ENCODE data around the gene RBM47. TPM values are rescaled to one million over a fixed set of nuclear protein-coding genes. Genes with fewer than 3 reads are reported as not detected.

RBM47 gene
- total and polyA plus RNA-seq, 2 of the 4 experiments (the other 2 are of a cell fraction) = 0.44 to 1.1 TPM

DNA sequence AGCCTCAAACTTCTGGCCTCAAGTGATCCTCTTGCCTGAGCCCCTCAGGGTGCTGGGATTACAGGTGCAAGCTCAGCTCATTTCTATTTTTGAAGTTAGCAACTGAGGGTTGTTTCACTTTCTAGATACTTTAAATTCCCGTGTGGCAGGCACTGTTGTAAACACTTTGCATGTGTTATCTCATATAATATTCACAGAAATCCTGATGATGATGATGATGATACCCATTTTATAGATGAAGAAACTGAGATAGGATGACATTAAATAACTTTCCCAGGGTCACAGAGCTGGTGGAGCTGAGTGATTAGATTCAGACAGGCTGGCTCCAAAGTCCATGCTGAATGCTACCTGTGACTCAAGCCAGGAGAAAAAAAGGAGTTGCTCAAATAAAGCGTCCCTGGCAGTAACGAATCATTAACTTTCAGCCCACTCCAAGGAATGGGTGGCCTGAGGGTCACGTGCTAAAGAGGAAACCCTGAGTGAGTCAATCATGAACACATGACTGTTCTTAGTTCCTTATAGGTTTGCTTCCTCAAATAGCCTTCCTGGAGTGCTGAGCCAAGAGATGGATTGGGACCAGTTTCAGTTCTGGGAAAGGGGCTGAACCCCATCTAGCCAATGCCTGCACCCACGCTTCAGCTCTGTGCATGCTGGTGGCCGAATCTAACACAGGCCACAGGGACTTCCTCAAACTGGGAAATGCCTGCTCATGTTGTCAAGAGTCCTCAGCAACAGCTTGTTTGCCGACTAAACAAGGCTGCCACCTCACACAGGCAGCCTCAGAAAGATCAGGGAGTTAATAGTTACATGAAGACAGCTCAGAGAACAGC, 52.8 kb downstream of the RBM47 start:
- Histone ChIP-seq H2BK15ac (ENCODE audit: low read depth, low read length) (peak overlapping the region; percentile 69; the same call in 2 of the 3 replicates), H3K4ac (ENCODE audit: low read depth, low read length) (peak overlapping the region; percentile 72), H2AK9ac (replicated peaks; ENCODE audit: low read depth, low read length, poor library complexity) (peak overlapping the region; percentile 74), H2AFZ (replicated peaks; ENCODE audit: low read length, poor library complexity) (peak overlapping the region; percentile 93), H3K14ac (replicated peaks; ENCODE audit: low read depth, low read length) (peak overlapping the region; percentile 76), H2BK120ac (ENCODE audit: low read depth, low read length) (peak overlapping the region; percentile 53), H2AK5ac (ENCODE audit: low read depth, low read length) (peak overlapping the region; percentile 41; the same call in 1 of the 2 replicates), H3K79me1 (ENCODE audit: low read depth in 1 of 2, low read length in 2 of 2) (no peaks in the 10 kb centered on the region), H3K9ac (ENCODE audit: low read depth, low read length) (peak overlapping the region; percentile 56), H3K23ac (ENCODE audit: low read depth, low read length) (peak overlapping the region; percentile 8; the same call in 1 of the 2 replicates), H3K27ac (ENCODE audit: insufficient read depth, low read length) (peak overlapping the region; percentile 91), H3K4me1 (ENCODE audit: control insufficient read depth, insufficient read depth, low read length) (peaks cover 7% of the 10 kb centered on the region; the same call in 1 of the 2 replicates), H4K5ac (ENCODE audit: low read depth, low read length) (peak overlapping the region; percentile 94), H2BK20ac (ENCODE audit: low read depth, low read length) (peak overlapping the region; percentile 35; the same call in 1 of the 2 replicates), H3K27me3 (ENCODE audit: control insufficient read depth, insufficient read depth, low read length) (no peaks in the 10 kb centered on the region), H3K56ac (ENCODE audit: extremely low read depth, insufficient read depth, low read length) (peak overlapping the region; percentile 40), H3K4me2 (ENCODE audit: low read depth, low read length) (peak overlapping the region; percentile 70), H4K20me1 (ENCODE audit: insufficient read depth, low read length) (no peaks in the 10 kb centered on the region), H4K8ac (ENCODE audit: low read depth in 2 of 2, low read length in 2 of 2) (peak overlapping the region; percentile 37 to 95), H2BK5ac (ENCODE audit: low read depth, low read length, poor library complexity, severe bottlenecking) (peak overlapping the region; percentile 74), H3K9me3 (ENCODE audit: control insufficient read depth, insufficient read depth, low read length) (no peaks in the 10 kb centered on the region), H3K4me3 (ENCODE audit: insufficient read depth, low read depth, low read length) (peak overlapping the region; percentile 20; the same call in 1 of the 2 replicates), H3K9me1 (ENCODE audit: insufficient read depth, low read length) (peaks cover 14% of the 10 kb centered on the region), H4K91ac (ENCODE audit: insufficient read depth, low read depth, low read length) (peak overlapping the region; percentile 65), H3K36me3 (ENCODE audit: control insufficient read depth, insufficient read depth, low read length) (no peaks in the 10 kb centered on the region), H3K18ac (ENCODE audit: low read depth, low read length) (peak overlapping the region; percentile 53)
- dilution Hi-C loops (cut with HindIII; ENCODE audit: low sequenced_read_pairs, unreplicated experiment) (no loop called here), in situ Hi-C loops (cut with MboI; ENCODE audit: low sequenced_read_pairs) (no loop called here), intact Hi-C loops (cut with micrococcal nuclease) (loop anchor here (2.0 kb wide), 1 partner anchor 44 kb away; no protein-coding TSS in a partner anchor)
- ATAC-seq (ENCODE audit: low read depth) (peak; percentile 82), DNase-seq (peak; percentile 91)
- WGBS, 2 experiments (ENCODE audit: extremely low coverage in 2 of 2, insufficient read length in 1 of 2) = no CpG with 5 or more reads among the region's 7 CpGs
- ChIA-PET CTCF (interaction anchor here (0.7 kb wide), 1 partner anchor 414 kb away, joined by 4 read pairs; no protein-coding TSS in a partner anchor), POLR2A (ENCODE audit: unreplicated experiment) (interaction anchor here (0.7 kb wide), 1 partner anchor 101 kb away, joined by 7 read pairs; no protein-coding TSS in a partner anchor)
- TF ChIP-seq RCOR1 (IDR thresholded peaks at IDR 0.05; ENCODE audit: insufficient replicate concordance, low read length) (peak; percentile 89), CEBPB (IDR thresholded peaks at IDR 0.05; ENCODE audit: low read depth, low read length) (peak; percentile 35; the same call in 1 of the 2 replicates), SMC3 (IDR thresholded peaks at IDR 0.05; ENCODE audit: low read depth, low read length) (no peak), CHD1 (IDR thresholded peaks at IDR 0.05; ENCODE audit: low read depth, low read length) (no peak), BHLHE40 (IDR thresholded peaks at IDR 0.05; ENCODE audit: low read depth, low read length) (peak; percentile 82), RAD21 (IDR thresholded peaks at IDR 0.05; ENCODE audit: low read length) (no peak), NFE2L2 (IDR thresholded peaks at IDR 0.05; ENCODE audit: low read depth, low read length) (no peak; the same call in 1 of the 2 replicates), MXI1 (IDR thresholded peaks at IDR 0.05; ENCODE audit: borderline replicate concordance, low read depth, low read length) (0 out of 2 replicates have a peak, but pooled peaks have one; percentile 14), FOS (IDR thresholded peaks at IDR 0.05; ENCODE audit: low read depth, low read length) (no peak)
- TF ChIP-seq, protein P1, sequence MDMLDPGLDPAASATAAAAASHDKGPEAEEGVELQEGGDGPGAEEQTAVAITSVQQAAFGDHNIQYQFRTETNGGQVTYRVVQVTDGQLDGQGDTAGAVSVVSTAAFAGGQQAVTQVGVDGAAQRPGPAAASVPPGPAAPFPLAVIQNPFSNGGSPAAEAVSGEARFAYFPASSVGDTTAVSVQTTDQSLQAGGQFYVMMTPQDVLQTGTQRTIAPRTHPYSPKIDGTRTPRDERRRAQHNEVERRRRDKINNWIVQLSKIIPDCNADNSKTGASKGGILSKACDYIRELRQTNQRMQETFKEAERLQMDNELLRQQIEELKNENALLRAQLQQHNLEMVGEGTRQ (IDR thresholded peaks at IDR 0.05; ENCODE audit: low read depth, low read length) = peak; percentile 95
- TF ChIP-seq, protein P2, sequence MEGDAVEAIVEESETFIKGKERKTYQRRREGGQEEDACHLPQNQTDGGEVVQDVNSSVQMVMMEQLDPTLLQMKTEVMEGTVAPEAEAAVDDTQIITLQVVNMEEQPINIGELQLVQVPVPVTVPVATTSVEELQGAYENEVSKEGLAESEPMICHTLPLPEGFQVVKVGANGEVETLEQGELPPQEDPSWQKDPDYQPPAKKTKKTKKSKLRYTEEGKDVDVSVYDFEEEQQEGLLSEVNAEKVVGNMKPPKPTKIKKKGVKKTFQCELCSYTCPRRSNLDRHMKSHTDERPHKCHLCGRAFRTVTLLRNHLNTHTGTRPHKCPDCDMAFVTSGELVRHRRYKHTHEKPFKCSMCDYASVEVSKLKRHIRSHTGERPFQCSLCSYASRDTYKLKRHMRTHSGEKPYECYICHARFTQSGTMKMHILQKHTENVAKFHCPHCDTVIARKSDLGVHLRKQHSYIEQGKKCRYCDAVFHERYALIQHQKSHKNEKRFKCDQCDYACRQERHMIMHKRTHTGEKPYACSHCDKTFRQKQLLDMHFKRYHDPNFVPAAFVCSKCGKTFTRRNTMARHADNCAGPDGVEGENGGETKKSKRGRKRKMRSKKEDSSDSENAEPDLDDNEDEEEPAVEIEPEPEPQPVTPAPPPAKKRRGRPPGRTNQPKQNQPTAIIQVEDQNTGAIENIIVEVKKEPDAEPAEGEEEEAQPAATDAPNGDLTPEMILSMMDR (conservative IDR thresholded peaks at IDR 0.05; ENCODE audit: low read depth, low read length) = no peak
- BruUV-seq (replicated peaks) = no TSS peak
